Activated naive CD4-positive, alpha-beta T cell treated with anti-CD3 and anti-CD28 coated beads, Interleukin-2, amount 50 U/mL, for 16 hours (primary cell): Measurements from ENCODE around the gene RRP7A.
"Not testable (repeated sequence)": the region's sequence is repeated elsewhere in the genome, so short reads cannot be mapped to it uniquely, and the experiment has no call there.

Experiments
- DNase-seq: peaks from one replicate; pipeline ENCODE4 v3.0.0-alpha.2; 2020

Gene RRP7A

GRCh38 chr22:42493393-42493792 is 26.2 kb downstream of the RRP7A start:
- DNase-seq: no peak

- DNase-seq: no peak
These were observed 27.3 kb downstream of the RRP7A start for GRCh38 chr22:42492323-42492690.

- DNase-seq: no peak
These were observed 29.3 kb downstream of the RRP7A start for GRCh38 chr22:42490243-42490832.

- DNase-seq: no peak
These were observed 30.6 kb downstream of the RRP7A start for GRCh38 chr22:42489000-42489399.

- DNase-seq: no peak
These were observed 35.1 kb downstream of the RRP7A start for GRCh38 chr22:42484506-42484905.

- not testable (repeated sequence) for DNase-seq
These were observed 35.9 kb downstream of the RRP7A start for GRCh38 chr22:42483610-42484223.

GRCh38 chr22:42475122-42475521 is 44.5 kb downstream of the RRP7A start:
- DNase-seq: no peak

GRCh38 chr22:42473484-42474193 is 46.0 kb downstream of the RRP7A start:
- DNase-seq: no peak

GRCh38 chr22:42472671-42473070 is 46.9 kb downstream of the RRP7A start:
- no peak for DNase-seq

- DNase-seq: no peak
These were observed 48.2 kb downstream of the RRP7A start for GRCh38 chr22:42471441-42471840.

GRCh38 chr22:42470366-42471082 is 49.1 kb downstream of the RRP7A start:
- DNase-seq: no peak

GRCh38 chr22:42468841-42469240 is 50.8 kb downstream of the RRP7A start:
- no peak for DNase-seq

GRCh38 chr22:42462016-42462415 is 57.6 kb downstream of the RRP7A start:
- DNase-seq: no peak

GRCh38 chr22:42461511-42461910 is 58.1 kb downstream of the RRP7A start:
- DNase-seq: no peak
